Stomach (tissue), 9 donors: ENCODE data around the gene HORMAD2. TPM values are rescaled to one million over a fixed set of nuclear protein-coding genes. Genes with fewer than 3 reads are reported as not detected.

Source experiments
- DNase-seq, 2 donors: peaks; one replicate each; pipeline versions ENCODE4 v3.0.0 to v3.0.0-alpha.2; 2013 to 2019
- H3K27ac ChIP-seq, 5 donors: fragments of 200-600 bp in 4 of 5; sonication (generic) in 4 of 5; one replicate each; pipeline ENCODE4 v1.5.1; 2013 to 2019; ENCODE audit warnings: mild to moderate bottlenecking in 1 of 5, moderate library complexity in 1 of 5
- H3K27me3 ChIP-seq, 3 donors: fragments of 200-600 bp; sonication (generic); one replicate each; pipeline ENCODE4 v1.5.1; 2017 to 2019; ENCODE audit warnings: mixed run types in 1 of 3
- H3K36me3 ChIP-seq, 4 donors: fragments of 200-600 bp; sonication (generic); 1 replicate in 3 of 4; 2 replicates in 1 of 4; pipeline ENCODE4 v1.5.1; 2016 to 2019
- H3K4me1 ChIP-seq, 4 donors: fragments of 200-600 bp; sonication (generic); one replicate each; pipeline ENCODE4 v1.5.1; 2016 to 2019
- H3K4me3 ChIP-seq, 4 donors: fragments of 200-600 bp; sonication (generic) in 3 of 4; one replicate each; pipeline ENCODE4 v1.5.1; 2016 to 2019; ENCODE audit warnings: mild to moderate bottlenecking in 1 of 4
- H3K9me3 ChIP-seq, 4 donors: fragments of 200-600 bp; sonication (generic); one replicate each; pipeline ENCODE4 v1.5.1; 2016 to 2019
- CTCF ChIP-seq, 7 experiments: fragments of 450-650 bp in 4 of 7; fragments of 200-600 bp in 3 of 7; sonication (generic) in 3 of 7; IDR thresholded peaks; one replicate each; pipeline ENCODE4 v1.5.1; 2016 to 2019; ENCODE audit warnings: antibody characterized with exemption in 7 of 7, control low read depth in 2 of 7, mild to moderate bottlenecking in 1 of 7
- EP300 ChIP-seq: sonication (generic); formaldehyde crosslinking; IDR thresholded peaks from one replicate; pipeline ENCODE4 v1.6.1; 2017; ENCODE audit warnings: antibody characterized with exemption
- POLR2A ChIP-seq, 4 donors: fragments of 450-650 bp; IDR thresholded peaks; one replicate each; pipeline ENCODE4 v1.6.1; 2016; ENCODE audit warnings: antibody characterized with exemption in 4 of 4, control low read depth in 2 of 4, mild to moderate bottlenecking in 1 of 4, moderate library complexity in 1 of 4
- POLR2AphosphoS5 ChIP-seq, 3 donors: sonication (generic); formaldehyde crosslinking; IDR thresholded peaks; one replicate each; pipeline ENCODE4 v1.6.1; 2016; ENCODE audit warnings: antibody characterized with exemption in 3 of 3
- WGBS, 5 donors: extraction: QIAGEN DNeasy Blood & Tissue Kit in 3 of 5; methylation state at CpG; one replicate each; pipeline versions ENCODE4 v1.1.5 to v1.1.7; 2013 to 2018; 5-methylcytosine and 5-hydroxymethylcytosine counted together
- intact Hi-C: fragments of 100-400 bp; cut with DNase I; formaldehyde crosslinking; loops from one replicate; pipeline ENCODE4 v1.15.1; 2023; ENCODE audit warnings: low total_unique reads
- polyA plus RNA-seq, 3 donors: library from polyadenylated mRNA; stranded (reverse); fragments of 200-250 nt; gene quantifications; one replicate each; pipeline ENCODE4 v1.2.3, GENCODE V29; 2013
- total RNA-seq, 5 donors: library from RNA; depleted of rRNA; stranded (reverse); fragments of >200 nt; gene quantifications; one replicate each; pipeline versions ENCODE4 v1.1.0 to v1.2.3, GENCODE V29; 2014 to 2016
- donor health status: healthy with polysubstance abuse.
- donor health status: Bipolar disorder and iron deficiency.
- donor health status: healthy.

Gene HORMAD2
- total and polyA plus RNA-seq, 8 donors: not detected

GRCh38 chr22:30186510-30186909 is 106.2 kb downstream of the HORMAD2 start:
- Histone ChIP-seq H3K9me3 (no peaks in the 10 kb centered on the region), H3K27ac (peak overlapping the region in 1 of 5 donors; percentile 67), H3K4me3 (no peak overlapping the region), H3K27me3 (no peaks in the 10 kb centered on the region), H3K36me3 (no peaks in the 10 kb centered on the region), H3K4me1 (peaks cover 0 to 45% (median 10%) of the 10 kb centered on the region in 4 donors)
- peak in 1 of 2 donors; percentile 56 for DNase-seq
- intact Hi-C loops: no loop called here
- WGBS, 5 donors: 25 to 63% (median 46%) methylated on average over 5 of the region's 5 CpGs
- TF ChIP-seq POLR2AphosphoS5 (IDR thresholded peaks at IDR 0.05) (peak in 1 of 3 donors; percentile 23), POLR2A (IDR thresholded peaks at IDR 0.05) (no peak)

- TF ChIP-seq CTCF (IDR thresholded peaks at IDR 0.05) (no peak), POLR2AphosphoS5 (IDR thresholded peaks at IDR 0.05) (no peak), POLR2A (IDR thresholded peaks at IDR 0.05) (no peak), EP300 (no peak)
- intact Hi-C loops: no loop called here
- H3K9me3 ChIP-seq: no peaks in the 10 kb centered on the region
- no peak overlapping the region for H3K27ac ChIP-seq
- H3K27me3 ChIP-seq: no peaks in the 10 kb centered on the region
- no peaks in the 10 kb centered on the region for H3K36me3 ChIP-seq
- H3K4me3 ChIP-seq: no peak overlapping the region
- peaks cover 0 to 40% (median 10%) of the 10 kb centered on the region in 4 donors for H3K4me1 ChIP-seq
- no peak for DNase-seq
Observed at GRCh38 chr22:30187094-30187493, 106.8 kb downstream of the HORMAD2 start.

GRCh38 chr22:30187529-30188407 is 107.5 kb downstream of the HORMAD2 start:
- Histone ChIP-seq H3K36me3 (no peaks in the 10 kb centered on the region), H3K27me3 (no peaks in the 10 kb centered on the region), H3K9me3 (no peaks in the 10 kb centered on the region), H3K4me1 (peaks cover 0 to 37% (median 10%) of the 10 kb centered on the region in 4 donors), H3K4me3 (no peak overlapping the region), H3K27ac (no peak overlapping the region)
- TF ChIP-seq POLR2AphosphoS5 (IDR thresholded peaks at IDR 0.05) (no peak), POLR2A (IDR thresholded peaks at IDR 0.05) (no peak), EP300 (no peak), CTCF (IDR thresholded peaks at IDR 0.05) (no peak)
- intact Hi-C loops: no loop called here
- 73 to 82% (median 80%) methylated on average over 3 of the region's 3 CpGs for WGBS, 5 donors
- peak in 1 of 2 donors; percentile 40 for DNase-seq

- TF ChIP-seq CTCF (IDR thresholded peaks at IDR 0.05): no peak
- TF ChIP-seq EP300: no peak
- no peak for TF ChIP-seq POLR2AphosphoS5 (IDR thresholded peaks at IDR 0.05)
- TF ChIP-seq POLR2A (IDR thresholded peaks at IDR 0.05): no peak
- WGBS, 5 donors: 88 to 93% (median 91%) methylated on average over 2 of the region's 2 CpGs
- no peaks in the 10 kb centered on the region for H3K27me3 ChIP-seq
- H3K4me1 ChIP-seq: peaks cover 0 to 42% (median 10%) of the 10 kb centered on the region in 4 donors
- no peak for DNase-seq
- no peak overlapping the region for H3K27ac ChIP-seq
- H3K36me3 ChIP-seq: no peaks in the 10 kb centered on the region
- intact Hi-C loops: no loop called here
- H3K4me3 ChIP-seq: no peak overlapping the region
- no peaks in the 10 kb centered on the region for H3K9me3 ChIP-seq
Observed at GRCh38 chr22:30188911-30189310, 108.6 kb downstream of the HORMAD2 start.

- H3K9me3 ChIP-seq: no peaks in the 10 kb centered on the region
- no peaks in the 10 kb centered on the region for H3K27me3 ChIP-seq
- WGBS, 5 donors: 55 to 90% (median 72%) methylated on average over 1 of the region's 1 CpG
- intact Hi-C loops: no loop called here
- peaks cover 2 to 51% (median 16%) of the 10 kb centered on the region in 4 donors for H3K4me1 ChIP-seq
- H3K4me3 ChIP-seq: no peak overlapping the region
- no peak overlapping the region for H3K27ac ChIP-seq
- no peak for TF ChIP-seq EP300
- no peak for TF ChIP-seq POLR2AphosphoS5 (IDR thresholded peaks at IDR 0.05)
- TF ChIP-seq POLR2A (IDR thresholded peaks at IDR 0.05): no peak
- no peak for TF ChIP-seq CTCF (IDR thresholded peaks at IDR 0.05)
- no peak for DNase-seq
- no peaks in the 10 kb centered on the region for H3K36me3 ChIP-seq
Observed at GRCh38 chr22:30190574-30190973, 110.3 kb downstream of the HORMAD2 start.
